HG03469 (cell line): ENCODE data around the gene MRFAP1L1.
"Not testable (repeated sequence)": the region's sequence is repeated elsewhere in the genome, so short reads cannot be mapped to it uniquely, and the experiment has no call there.

Source experiments
- ATAC-seq: cut with Tn5 transposase; IDR thresholded peaks from one replicate; pipeline ENCODE4 v1.9.1; 2021; ENCODE audit warnings: mild to moderate bottlenecking, moderate library complexity, moderate number of reproducible peaks; ENCODE audit not compliant: unreplicated experiment

MRFAP1L1 gene

GRCh38 chr4:6734165-6734786, 24.6 kb upstream of the MRFAP1L1 start:
- no peak for ATAC-seq

- no peak for ATAC-seq
These were observed 23.9 kb upstream of the MRFAP1L1 start for GRCh38 chr4:6733358-6734164.

GRCh38 chr4:6732441-6733357, 23.0 kb upstream of the MRFAP1L1 start:
- ATAC-seq = no peak

- ATAC-seq = no peak
These were observed 22.1 kb upstream of the MRFAP1L1 start for GRCh38 chr4:6731780-6732179.

GRCh38 chr4:6731318-6731675, 21.6 kb upstream of the MRFAP1L1 start:
- no peak for ATAC-seq

- no peak for ATAC-seq
These were observed 21.1 kb upstream of the MRFAP1L1 start for GRCh38 chr4:6730603-6731317.

- no peak for ATAC-seq
These were observed 18.8 kb upstream of the MRFAP1L1 start for GRCh38 chr4:6728320-6729029.

- no peak for ATAC-seq
These were observed 18.2 kb upstream of the MRFAP1L1 start for GRCh38 chr4:6727943-6728250.

- no peak for ATAC-seq
These were observed 17.6 kb upstream of the MRFAP1L1 start for GRCh38 chr4:6727081-6727942.

GRCh38 chr4:6725427-6725961, 15.8 kb upstream of the MRFAP1L1 start:
- not testable (repeated sequence) for ATAC-seq

GRCh38 chr4:6724421-6725111, 14.9 kb upstream of the MRFAP1L1 start:
- ATAC-seq = no peak

- no peak for ATAC-seq
These were observed 14.2 kb upstream of the MRFAP1L1 start for GRCh38 chr4:6723851-6724250.

- no peak for ATAC-seq
These were observed 13.2 kb upstream of the MRFAP1L1 start for GRCh38 chr4:6722891-6723290.

- ATAC-seq = no peak
These were observed 11.5 kb upstream of the MRFAP1L1 start for GRCh38 chr4:6721121-6721520.

GRCh38 chr4:6720202-6720699, 10.6 kb upstream of the MRFAP1L1 start:
- ATAC-seq = no peak

GRCh38 chr4:6719611-6720179, 10.0 kb upstream of the MRFAP1L1 start:
- ATAC-seq = no peak

GRCh38 chr4:6718932-6719610, 9.4 kb upstream of the MRFAP1L1 start:
- ATAC-seq = no peak
